CD4-positive, alpha-beta T cell treated with Interleukin-17A for 4 hours (primary cell): Measurements from ENCODE around the gene RYR2.
"Not testable (repeated sequence)": the region's sequence is repeated elsewhere in the genome, so short reads cannot be mapped to it uniquely, and the experiment has no call there.

ENCODE experiments used
- DNase-seq: peaks from one replicate; pipeline ENCODE4 v3.0.0-alpha.2; 2020; ENCODE audit warnings: mixed read lengths

RYR2 gene

DNA sequence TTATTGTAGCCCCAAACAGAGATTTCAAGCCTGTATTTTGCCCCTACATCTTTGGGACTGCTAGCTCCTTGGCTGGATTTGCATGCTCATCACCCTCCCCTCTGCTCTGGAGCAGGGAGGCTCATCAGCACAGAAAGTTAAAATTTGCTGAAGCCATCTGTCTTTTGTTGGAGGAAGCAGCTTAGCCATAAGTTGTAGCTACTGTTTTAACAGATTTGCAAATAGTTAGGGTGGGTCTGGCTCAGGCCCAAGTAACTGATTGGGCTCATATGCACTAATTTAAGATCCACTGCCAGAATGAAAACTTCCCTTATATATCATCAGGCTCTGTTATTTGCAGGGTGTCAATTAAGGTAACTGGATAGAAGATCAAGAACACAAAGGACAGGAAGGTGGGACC is 541.8 kb downstream of the RYR2 start:
- no peak for DNase-seq

DNA sequence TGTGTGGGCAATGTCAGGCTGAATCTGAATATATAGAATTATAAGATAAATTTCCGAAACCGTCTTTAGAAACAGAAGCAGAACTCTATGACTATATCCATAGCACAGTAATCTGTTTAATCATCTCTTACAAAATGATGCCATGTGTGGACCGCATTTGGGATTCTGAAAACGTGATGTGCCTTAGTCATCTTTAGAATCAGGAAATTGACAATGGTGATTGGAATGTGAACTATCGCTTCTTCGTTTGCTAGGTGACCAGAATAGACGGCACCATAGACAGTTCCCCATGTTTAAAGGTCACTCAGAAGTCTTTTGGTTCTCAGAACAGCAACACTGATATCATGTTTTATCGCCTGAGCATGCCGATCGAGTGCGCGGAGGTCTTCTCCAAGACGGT is 548.4 kb downstream of the RYR2 start:
- DNase-seq, result no peak

DNA sequence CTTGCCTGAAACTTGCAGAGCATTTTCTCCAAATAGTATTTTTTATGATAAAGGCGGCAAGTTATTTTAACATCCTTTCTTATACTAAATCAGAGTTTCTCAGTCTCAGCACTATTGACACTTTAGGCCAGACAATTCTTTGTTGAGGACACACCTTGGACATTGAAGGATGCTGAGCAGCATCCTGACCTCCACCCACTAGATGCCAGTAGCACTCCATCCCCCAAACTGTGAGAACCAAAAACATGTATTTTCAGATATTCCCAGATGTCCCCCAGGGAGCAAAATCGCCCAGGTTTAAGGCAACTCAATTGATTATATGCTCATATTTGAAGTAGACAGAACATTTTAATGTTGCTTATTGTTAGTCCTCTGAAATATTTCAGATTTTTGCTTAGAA is 549.4 kb downstream of the RYR2 start:
- no peak for DNase-seq

DNA sequence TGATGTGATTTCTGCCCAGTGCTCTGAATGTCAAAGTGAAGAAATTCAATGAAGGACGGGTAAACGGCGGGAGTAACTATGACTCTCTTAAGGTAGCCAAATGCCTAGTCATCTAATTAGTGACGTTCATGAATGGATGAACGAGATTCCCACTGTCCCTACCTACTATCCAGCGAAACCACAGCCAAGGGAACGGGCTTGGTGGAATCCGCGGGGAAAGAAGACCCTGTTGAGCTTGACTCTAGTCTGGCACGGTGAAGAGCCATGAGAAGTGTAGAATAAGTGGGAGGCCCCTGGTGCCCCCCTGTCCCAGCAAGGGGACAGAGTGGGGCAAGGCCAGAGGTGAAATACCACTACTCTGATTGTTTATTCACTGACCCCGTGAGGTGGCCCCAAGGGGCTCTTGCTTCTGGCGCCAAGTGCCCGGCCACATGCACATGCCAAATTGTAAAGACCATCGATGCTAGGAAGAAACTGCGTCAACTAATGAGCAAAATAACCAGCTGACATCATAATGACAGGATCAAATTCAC is 561.1 kb downstream of the RYR2 start:
- not testable (repeated sequence) for DNase-seq

DNA sequence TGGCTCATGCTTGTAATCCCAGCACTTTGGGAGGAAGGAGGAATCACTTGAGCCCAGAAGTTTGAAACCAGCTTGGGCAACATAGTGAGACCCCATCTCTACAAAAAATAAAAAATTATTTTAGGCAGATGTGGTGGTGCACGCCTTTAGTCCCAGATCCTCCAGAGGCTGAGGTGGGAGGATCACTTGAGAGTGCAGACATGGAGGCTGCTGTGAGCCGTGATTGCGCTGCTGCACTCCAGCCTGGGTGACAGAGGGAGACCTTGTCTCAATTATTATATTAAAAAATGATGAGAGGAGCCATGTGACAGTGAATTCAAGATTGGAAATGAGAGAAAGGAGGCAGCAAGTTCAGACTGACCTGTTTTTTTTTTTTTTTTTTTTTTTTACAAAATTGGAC is 566.4 kb downstream of the RYR2 start:
- no peak for DNase-seq

DNA sequence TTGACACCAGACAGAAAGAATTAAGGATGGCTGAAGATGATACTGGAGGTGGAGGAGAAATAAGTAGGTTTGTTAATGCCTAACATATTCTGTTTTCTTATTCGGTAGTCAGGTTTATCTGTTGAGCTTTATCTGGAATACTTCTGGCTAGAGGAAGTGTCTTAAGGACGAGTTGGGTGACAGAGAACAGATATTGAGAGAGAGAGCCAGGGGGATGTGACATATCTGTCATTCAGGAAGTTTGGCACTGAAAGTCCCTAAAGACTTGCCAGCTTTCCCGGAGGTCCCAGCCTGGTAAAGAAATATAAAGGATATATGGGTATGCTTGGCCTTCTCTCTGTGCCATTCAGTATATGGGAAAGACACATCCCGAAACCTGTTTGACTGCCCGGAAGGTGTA is 568.2 kb downstream of the RYR2 start:
- DNase-seq, result no peak

DNA sequence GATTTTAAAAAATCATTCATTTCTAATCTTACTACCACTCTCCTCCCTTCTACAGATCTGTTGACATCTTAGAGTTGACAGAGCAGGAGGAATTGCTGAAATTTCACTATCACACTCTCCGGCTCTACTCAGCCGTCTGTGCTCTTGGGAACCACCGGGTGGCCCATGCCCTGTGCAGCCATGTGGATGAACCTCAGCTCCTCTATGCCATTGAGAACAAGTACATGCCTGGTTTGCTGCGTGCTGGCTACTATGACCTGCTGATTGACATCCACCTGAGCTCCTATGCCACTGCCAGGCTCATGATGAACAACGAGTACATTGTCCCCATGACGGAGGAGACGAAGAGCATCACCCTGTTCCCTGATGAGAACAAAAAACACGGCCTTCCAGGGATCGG is 572.0 kb downstream of the RYR2 start:
- DNase-seq, result no peak

DNA sequence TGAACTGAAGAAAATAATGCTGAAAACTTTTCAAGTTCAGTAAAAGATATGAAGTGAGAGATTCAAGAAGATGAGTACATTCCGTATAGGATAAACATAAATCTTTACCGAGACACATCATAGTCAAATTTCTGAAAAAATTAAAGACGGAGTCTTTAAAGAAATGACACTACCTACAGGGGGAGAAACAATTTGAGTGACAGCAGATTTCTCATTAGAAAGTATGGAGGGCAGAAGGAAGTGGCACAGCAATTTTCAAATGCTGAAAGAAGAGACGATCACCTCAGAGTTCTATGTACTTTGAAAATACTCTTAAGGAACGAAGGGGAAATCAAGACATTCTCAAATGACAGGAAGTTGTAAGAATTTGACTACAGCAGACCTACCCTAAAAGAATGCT is 577.6 kb downstream of the RYR2 start:
- DNase-seq, result no peak

DNA sequence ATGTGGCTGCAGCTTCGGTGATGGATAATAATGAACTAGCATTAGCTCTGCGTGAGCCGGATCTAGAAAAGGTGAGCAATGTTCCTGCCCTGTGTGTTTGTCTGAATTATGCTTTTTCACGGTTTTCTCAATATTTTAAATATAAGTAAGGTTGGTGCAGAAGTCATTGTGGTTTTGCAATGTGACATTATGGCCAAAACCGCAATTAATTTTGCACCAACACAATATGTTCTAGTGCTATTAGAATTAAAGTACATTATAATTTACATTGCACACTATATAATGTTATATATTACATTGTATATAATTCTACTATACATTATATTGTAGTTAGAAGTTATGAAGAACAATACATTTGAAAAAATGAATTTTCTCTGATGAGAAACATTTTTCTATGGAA is 592.9 kb downstream of the RYR2 start:
- no peak for DNase-seq

DNA sequence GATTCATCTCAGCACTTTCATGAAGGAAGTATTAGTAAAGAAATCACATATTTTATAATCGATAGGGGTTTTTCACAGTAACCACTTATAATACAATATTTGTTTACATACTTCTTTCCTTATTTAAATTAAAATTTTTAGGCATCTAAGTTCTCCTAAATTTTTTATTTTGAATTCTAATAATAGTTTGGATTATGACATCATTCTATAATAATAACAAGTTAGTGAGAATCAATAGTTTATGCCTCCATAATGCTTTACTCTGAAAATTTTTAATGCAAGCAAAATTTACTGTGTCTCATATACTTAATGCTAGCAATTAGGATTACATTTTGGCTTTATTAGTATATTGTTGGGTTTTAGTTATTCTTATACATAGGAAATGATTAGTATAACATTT is 596.6 kb downstream of the RYR2 start:
- no peak for DNase-seq

DNA sequence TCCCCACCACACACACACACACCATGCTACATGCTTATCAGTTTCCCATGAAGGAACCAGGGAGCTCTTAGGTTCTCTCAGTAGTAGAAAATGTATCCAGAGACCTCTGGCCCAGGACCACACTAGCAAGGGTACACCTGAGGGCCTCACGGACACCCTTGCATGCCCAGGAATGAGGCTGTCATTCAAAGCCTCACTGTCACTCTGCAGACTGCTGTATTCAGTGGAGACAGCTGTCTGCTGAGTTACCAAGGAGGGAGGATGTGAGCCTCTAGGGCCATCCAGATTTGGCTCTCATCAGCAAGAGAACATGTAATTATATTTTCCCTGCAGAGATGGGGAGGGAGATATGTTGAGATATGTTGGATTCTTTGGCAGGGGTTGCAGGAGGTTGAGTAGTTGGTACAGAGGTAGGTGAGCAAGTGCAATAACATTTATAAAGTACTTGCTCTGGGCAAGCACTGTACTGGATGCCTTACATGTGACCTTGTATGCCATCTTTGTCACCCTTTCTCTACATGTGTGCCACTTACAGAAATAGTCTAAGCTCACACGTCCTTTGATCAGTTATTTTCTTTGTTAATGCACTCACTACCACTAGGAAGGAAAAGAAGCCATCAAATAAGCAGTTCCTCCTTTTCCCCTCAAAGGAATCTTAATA is 598.2 kb downstream of the RYR2 start:
- no peak for DNase-seq

DNA sequence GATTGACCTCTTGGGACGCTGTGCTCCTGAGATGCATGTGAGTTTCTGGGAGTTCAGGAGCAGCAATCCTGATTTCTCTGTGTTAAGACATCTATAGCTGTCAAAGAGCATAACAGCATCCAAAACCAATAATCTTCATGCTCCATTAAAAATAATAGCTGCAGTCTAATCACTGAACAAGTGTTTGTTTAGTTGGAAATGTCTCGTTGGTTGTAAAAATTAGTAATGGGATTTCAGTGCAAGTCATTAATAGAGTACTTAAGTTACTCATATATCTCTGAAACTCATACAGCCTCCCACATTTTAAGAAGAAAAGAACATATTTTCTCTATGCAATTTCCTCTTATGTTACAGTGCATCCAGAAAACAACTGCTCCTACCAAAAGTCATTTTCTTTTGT is 599.0 kb downstream of the RYR2 start:
- DNase-seq, result no peak

DNA sequence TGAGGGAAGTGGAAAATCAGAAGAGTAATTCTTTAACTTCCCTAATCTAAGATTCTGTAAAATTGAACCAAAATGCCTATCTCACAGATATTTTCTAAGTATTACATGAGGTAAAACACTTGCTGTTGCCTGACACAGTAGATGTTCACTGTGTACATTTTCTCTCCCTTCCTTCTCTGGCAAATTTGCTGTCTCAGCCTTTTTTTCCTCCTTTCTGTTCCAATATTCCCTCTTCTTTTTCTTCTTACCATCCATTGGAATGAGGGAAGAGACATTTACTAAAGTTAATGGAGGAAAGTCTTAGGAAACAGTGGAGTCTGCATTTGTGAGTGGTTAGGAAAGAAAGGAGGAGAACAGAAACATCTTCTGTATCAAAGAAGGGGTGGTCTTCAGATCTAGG is 608.8 kb downstream of the RYR2 start:
- no peak for DNase-seq

DNA sequence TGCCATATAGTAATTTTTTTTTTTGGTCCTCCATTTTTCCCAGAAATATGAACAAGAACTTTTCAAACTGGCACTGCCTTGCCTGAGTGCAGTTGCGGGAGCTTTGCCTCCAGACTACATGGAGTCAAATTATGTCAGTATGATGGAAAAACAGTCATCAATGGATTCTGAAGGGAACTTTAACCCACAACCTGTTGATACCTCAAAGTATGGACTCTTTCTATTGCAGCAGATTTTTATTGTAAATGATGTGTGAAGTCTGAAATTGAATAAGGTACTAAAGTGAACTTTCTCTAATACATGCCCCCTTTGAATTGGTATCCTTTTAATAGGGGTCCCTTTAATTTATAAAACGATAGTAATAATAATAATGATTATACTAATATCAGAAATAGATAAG is 613.8 kb downstream of the RYR2 start:
- DNase-seq, result no peak

DNA sequence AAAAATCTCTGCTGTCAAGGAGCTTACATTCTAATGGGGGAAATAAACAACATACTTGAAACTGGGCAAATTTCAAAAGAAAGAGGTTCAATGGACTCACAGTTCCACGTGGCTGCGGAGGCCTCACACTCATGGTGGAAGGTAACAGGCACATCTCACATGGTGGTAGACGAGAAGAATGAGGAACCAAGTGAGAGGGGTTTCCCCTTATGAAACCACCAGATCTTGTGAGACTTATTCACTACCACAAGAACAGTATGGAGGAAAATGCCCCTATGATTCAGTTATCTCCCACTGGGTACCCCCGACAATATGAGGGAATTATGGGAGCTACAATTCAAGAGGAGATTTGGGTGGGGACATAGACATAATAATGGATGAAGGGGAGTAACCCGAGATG is 622.4 kb downstream of the RYR2 start:
- no peak for DNase-seq

DNA sequence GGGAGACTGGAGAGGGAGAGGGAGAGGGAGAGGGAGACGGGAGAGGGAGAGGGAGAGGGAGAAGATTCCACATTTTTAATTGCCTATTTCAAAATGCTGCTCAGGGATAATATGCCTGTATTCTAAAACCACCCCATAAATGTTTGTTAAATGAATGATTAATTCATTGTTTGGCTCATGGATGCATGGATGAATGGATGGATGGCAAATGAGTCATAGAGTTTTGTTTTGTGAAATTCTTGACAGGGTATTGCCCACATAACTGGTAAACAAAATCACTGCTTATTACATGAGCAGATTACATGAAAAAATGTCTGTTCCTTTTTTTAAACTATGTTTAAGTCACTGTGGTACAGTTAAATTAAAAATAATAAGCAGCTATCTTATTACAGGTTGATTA is 628.3 kb downstream of the RYR2 start:
- DNase-seq, result no peak

DNA sequence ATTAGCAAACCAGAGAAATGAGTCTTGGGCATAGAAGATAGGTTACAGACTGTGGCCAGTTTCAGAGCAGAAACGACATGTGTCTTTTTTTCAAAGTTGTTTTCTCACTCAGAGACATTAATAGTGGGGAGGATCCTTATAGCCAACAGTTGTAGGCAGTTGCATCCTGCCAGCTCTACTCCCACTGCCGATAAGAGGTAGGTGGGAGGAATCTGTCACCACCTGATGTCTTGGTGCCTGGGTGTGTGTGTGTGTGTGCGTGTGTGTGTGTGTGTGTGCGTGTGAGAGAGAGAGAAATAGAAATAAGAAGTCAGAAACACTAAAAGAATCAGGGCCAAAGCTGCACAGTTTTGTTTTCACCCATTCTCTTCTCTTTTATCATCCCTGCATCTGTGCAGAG is 629.3 kb downstream of the RYR2 start:
- no peak for DNase-seq

DNA sequence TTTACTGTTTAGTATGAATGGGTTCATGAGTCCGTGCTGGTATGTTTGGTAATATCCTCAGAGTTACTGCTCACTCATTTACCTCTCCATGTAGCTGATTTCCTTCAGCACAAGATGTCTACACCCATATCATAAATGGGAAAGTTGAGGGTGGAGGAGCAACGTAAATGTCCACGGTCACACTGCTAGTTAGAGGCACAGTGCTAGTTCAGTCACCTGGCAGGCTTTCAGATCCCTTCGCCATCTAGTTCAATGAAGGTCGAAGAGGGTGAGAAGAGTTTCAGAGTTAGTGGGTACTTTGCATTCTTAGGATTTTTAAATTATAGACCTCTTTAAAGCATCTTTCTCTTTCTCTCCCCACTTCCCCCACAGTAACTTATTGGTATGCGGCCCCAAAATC is 630.0 kb downstream of the RYR2 start:
- DNase-seq, result no peak

DNA sequence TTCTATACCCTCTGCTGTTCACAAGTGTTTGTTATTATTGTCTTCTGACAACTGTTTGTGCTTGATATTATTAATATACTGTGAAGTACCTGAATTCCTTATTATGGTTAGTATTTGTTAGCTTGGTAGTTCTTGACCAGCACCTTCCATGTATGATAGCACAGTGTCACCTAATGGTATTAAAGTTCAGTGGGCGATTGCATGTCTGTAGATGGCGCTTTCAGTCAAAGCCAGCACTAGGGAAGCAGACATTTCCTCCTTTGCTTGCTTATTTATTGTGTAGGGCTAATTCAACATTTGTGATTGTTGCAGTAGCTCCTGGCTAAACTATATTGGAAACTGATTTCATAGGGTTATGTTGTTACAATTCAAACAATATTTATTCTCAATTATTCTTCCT is 630.8 kb downstream of the RYR2 start:
- DNase-seq, result no peak

DNA sequence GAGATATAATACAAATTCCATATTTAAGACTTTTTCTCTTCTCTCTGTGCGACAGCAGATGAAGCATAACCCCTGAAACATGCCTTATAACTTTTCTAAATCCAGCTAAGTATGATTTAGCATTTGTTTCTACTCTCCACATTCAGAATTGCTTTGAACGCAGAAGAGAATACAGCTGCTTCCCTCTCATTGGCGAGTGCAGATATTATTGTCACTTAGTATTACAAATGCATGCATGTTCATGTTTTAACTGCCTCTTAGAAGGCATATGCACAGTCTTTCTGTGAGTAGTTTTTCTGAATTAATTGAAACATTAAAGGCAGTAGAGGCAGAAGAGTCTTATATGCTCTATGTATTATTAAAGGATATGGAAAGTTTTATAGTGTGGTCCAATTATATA is 631.6 kb downstream of the RYR2 start:
- no peak for DNase-seq

DNA sequence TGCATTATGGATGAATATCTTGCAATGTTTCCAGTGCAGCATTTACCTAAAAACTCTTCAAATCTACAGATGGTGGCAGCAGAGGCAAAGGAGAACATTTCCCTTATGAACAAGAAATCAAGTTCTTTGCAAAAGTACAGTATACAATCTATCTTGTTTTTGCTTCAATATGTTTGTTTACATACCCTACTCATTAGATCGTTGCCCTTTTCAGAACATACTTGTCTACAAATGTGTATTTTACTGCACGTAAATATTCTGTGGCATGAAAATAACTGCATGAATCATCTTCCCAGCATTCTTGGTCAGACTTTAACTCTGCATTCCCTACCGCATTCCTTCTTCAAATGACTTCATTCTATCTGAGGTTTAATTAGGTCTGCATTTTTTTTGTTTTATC is 636.0 kb downstream of the RYR2 start:
- DNase-seq, result no peak

DNA sequence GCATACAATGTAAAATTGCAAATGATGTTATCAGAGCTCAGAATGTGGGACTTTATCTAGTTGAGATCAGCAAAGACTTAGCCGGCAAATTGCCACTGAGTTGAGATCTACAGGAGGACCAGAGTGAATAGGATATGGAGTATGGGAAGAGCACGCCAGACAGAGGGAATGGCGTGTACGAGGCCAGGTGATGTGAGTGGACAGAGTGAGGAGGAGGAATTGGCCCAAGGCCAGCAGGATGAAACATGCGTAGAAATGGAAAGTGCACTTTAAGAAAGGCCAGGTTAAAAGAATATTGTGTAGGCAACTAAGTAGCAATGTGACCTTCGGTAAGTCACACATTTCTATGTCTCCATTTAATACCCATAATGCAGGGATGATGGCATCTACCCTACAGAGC is 637.7 kb downstream of the RYR2 start:
- no peak for DNase-seq

DNA sequence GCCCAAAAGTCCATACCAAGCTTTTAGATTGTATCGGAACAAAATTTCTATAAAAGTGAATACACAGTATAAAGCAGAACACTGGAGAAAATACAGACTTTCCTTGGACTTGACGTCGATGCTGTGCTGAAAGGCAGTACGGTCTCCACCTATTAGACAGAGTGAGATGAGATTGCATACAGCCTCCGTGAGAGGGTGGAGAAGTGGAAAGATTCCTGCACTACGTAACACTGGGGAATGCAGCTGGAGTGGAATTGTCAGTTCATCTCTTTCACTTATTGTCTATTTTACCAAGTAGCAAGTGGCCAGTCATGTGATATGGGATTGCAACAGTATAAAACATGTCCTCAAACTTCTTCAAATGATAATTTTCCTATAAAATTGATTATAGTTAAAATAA is 639.2 kb downstream of the RYR2 start:
- no peak for DNase-seq

DNA sequence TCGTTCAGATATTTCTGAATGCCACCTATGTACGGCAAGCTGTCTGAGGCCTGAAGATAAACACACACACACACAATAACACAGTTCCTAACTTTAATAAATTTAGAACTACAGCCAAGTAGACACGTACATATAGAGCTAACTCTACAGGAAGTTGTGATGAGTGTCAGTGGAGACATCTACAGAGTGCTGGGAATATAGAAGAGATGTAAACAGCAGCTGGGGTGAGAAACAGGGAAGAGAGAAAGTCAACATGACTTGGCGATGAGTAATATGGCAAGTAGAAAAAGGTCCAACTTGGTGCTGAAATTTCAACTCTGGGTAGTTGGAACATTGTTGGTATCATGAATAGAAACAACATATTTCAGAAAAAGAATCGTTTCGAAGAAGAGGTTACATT is 642.3 kb downstream of the RYR2 start:
- no peak for DNase-seq

DNA sequence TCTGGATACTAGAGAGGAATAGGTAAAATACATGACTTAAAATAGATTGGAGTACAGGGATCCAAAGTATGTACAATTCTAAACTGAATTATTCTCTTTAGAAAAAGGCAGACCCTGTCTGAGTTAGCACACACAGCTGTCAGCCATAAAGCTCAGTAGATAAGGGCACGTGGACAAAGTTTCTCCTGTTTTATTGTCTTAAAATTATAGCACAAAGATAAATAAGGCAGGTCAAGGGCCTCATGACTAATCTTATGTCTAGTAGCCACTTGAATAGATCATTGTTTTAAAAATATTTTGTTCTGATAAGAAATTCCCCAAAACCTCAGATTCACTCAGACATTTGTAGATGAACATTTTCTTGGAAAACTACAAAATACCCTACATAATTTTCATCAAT is 643.6 kb downstream of the RYR2 start:
- no peak for DNase-seq

DNA sequence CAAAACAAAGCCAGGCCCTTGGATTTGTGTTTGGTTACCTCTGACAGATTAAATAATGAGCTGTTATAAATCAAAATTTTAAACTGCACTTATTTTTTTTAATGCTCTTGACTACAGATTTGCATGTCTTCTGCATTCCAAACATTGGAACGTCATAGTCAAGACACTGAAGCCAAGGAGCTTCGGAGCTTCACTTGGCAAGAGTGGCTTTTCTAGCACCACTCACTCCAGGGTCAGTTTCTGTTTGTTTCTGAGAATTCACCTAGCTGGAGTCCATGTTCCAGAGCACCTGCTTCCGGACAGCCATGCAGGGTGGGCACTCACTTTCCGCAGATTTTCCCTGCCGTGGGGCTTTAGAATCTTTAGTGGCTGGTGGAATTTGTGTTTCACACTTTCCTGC is 645.8 kb downstream of the RYR2 start:
- no peak for DNase-seq
